Large intestine (tissue), 3 donors: Measurements from ENCODE around the gene ATP5IF1. TPM values are rescaled to one million over a fixed set of nuclear protein-coding genes. Genes with fewer than 3 reads are reported as not detected.

Experiments
- DNase-seq, 2 donors: peaks; one replicate each; pipeline versions ENCODE4 v3.0.0 to v3.0.0-alpha.2; 2013
- H3K27ac ChIP-seq: one replicate; pipeline ENCODE4 v1.5.1; 2013; ENCODE audit warnings: low read length
- H3K27me3 ChIP-seq: 2 replicates; pipeline ENCODE4 v1.6.1; 2013; ENCODE audit warnings: low read length; ENCODE audit not compliant: control insufficient read depth, insufficient read depth
- H3K36me3 ChIP-seq: 2 replicates; pipeline ENCODE4 v1.6.1; 2013; ENCODE audit warnings: low read length; ENCODE audit not compliant: control insufficient read depth, insufficient read depth
- H3K4me1 ChIP-seq: one replicate; pipeline ENCODE4 v1.6.1; 2013; ENCODE audit warnings: low read length; ENCODE audit not compliant: control insufficient read depth, insufficient read depth
- H3K4me3 ChIP-seq: one replicate; pipeline ENCODE4 v1.5.1; 2013; ENCODE audit warnings: low read length
- H3K9me3 ChIP-seq: one replicate; pipeline ENCODE4 v1.6.1; 2013; ENCODE audit warnings: mild to moderate bottlenecking, low read depth, low read length, moderate library complexity; ENCODE audit not compliant: control insufficient read depth
- WGBS: methylation state at CpG from one replicate; pipeline ENCODE4 v1.1.5; 2013; ENCODE audit warnings: low lambda C conversion rate; ENCODE audit not compliant: insufficient coverage; 5-methylcytosine and 5-hydroxymethylcytosine counted together
- polyA plus RNA-seq: library from polyadenylated mRNA; unstranded; fragments of 120-200 nt; gene quantifications from one replicate; pipeline ENCODE4 v1.2.1, GENCODE V29; 2013

ATP5IF1 gene
- polyA plus RNA-seq, 1 donor = 354 TPM

GRCh38 chr1:28259934-28260802, 24.2 kb downstream of the ATP5IF1 start:
- Histone ChIP-seq H3K4me3 (peak overlapping the region; percentile 100), H3K27ac (peak overlapping the region; percentile 89), H3K4me1 (peaks cover 23% of the 10 kb centered on the region), H3K9me3 (peaks cover 7% of the 10 kb centered on the region), H3K27me3 (no peaks in the 10 kb centered on the region), H3K36me3 (no peaks in the 10 kb centered on the region)
- no CpG with 5 or more reads among the region's 66 CpGs for WGBS
- DNase-seq = peak; percentile 54 to 72

DNA sequence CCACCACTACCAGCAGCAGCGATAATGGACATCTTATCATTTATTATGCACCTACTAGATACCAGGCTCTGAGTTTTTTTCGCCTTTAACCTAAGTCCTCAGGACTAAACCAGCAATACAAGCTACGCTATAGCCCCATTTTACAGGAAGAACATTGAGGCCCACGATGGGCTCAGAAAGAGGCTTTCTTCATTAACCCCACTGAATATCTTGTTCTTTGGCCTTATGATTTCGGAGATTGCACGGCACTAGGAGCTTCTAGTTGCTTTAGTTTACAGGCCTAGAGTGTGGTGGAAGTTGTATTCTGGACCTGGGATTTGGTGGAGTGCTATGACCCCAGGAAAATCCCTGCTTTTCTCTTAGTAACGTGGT, 24.9 kb downstream of the ATP5IF1 start:
- Histone ChIP-seq H3K27me3 (no peaks in the 10 kb centered on the region), H3K4me3 (peak overlapping the region; percentile 100), H3K27ac (peak overlapping the region; percentile 89), H3K4me1 (peaks cover 26% of the 10 kb centered on the region), H3K9me3 (peaks cover 7% of the 10 kb centered on the region), H3K36me3 (no peaks in the 10 kb centered on the region)
- DNase-seq = no peak
- no CpG with 5 or more reads among the region's 7 CpGs for WGBS

DNA sequence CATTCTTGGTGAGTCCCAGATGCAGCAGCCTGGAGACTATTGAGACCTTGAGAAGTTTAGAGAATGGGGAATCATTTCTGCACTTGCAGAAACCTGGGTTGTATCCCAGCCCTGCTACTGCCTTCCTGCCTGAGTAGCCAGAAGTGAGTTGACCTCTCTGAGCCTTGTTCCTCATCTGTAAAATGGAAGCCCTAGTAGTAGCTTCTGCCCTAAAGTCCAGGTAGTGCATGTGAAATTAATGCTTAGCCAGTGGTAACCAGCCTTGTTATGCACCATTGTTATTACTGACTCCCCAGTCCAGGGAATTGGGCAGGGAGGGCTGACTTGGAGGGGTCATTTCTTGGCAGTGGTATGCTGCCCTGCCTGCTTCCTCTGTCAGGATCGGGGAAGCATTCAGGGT, 29.0 kb downstream of the ATP5IF1 start:
- Histone ChIP-seq H3K27me3 (no peaks in the 10 kb centered on the region), H3K27ac (no peak overlapping the region), H3K4me1 (peaks cover 33% of the 10 kb centered on the region), H3K9me3 (peaks cover under 1% of the 10 kb centered on the region), H3K4me3 (no peak overlapping the region), H3K36me3 (no peaks in the 10 kb centered on the region)
- no CpG with 5 or more reads among the region's 1 CpG for WGBS
- no peak for DNase-seq

DNA sequence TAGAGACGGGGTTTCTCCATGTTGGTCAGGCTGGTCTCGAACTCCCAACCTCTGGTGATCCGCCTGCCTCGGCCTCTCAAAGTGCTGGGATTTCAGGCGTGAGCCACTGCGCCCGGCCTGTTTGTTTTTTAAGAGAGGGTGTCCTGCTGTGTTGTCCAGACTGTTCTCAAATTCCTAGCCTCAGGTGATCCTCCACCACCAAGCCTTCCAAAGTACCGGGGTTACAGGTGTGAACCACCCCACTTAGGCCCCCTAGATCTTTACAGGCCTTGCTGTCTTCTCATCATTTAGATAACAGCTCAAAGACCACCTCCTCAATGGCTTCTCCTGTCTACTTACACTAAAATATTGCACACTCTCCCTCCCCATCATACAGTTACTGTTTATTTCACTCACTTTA, 29.7 kb downstream of the ATP5IF1 start:
- no peak overlapping the region for H3K4me3 ChIP-seq
- DNase-seq = no peak
- peaks cover 33% of the 10 kb centered on the region for H3K4me1 ChIP-seq
- WGBS = 83% methylated on average over 2 of the region's 8 CpGs
- no peaks in the 10 kb centered on the region for H3K9me3 ChIP-seq
- H3K36me3 ChIP-seq = peaks cover under 1% of the 10 kb centered on the region
- H3K27ac ChIP-seq = no peak overlapping the region
- no peaks in the 10 kb centered on the region for H3K27me3 ChIP-seq

DNA sequence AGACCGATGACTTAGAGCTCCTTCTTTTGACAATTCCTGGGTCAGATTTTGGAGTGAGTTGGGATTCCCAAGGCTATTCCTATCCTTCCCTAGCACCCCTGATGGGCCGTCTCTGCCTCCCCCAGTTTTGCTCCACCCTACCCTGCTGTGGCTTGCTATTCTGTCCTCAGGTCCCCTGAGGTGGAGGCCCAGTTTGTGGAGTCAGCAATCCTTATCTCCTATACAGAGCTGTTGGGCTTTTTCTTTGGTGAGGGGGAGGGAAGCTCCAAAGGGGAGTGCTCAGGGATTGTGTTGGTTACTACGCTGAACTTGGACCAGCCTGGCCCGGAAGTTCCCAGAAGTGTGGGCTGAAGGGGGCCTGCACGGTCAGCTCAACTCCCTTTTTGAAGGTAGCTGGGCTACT, 31.0 kb downstream of the ATP5IF1 start:
- Histone ChIP-seq H3K4me1 (peaks cover 28% of the 10 kb centered on the region), H3K9me3 (no peaks in the 10 kb centered on the region), H3K27ac (peak overlapping the region; percentile 42), H3K4me3 (no peak overlapping the region), H3K36me3 (peaks cover 14% of the 10 kb centered on the region), H3K27me3 (no peaks in the 10 kb centered on the region)
- peak; percentile 62 to 82 for DNase-seq
- WGBS = no CpG with 5 or more reads among the region's 5 CpGs

- whole genome bisulfite sequencing = no CpG with 5 or more reads among the region's 2 CpGs
- Histone ChIP-seq H3K9me3 (no peaks in the 10 kb centered on the region), H3K4me1 (peaks cover 27% of the 10 kb centered on the region), H3K27ac (no peak overlapping the region), H3K36me3 (peaks cover 22% of the 10 kb centered on the region), H3K27me3 (no peaks in the 10 kb centered on the region), H3K4me3 (no peak overlapping the region)
- no peak for DNase-seq
Observed at GRCh38 chr1:28267633-28268032, 31.7 kb downstream of the ATP5IF1 start.

DNA sequence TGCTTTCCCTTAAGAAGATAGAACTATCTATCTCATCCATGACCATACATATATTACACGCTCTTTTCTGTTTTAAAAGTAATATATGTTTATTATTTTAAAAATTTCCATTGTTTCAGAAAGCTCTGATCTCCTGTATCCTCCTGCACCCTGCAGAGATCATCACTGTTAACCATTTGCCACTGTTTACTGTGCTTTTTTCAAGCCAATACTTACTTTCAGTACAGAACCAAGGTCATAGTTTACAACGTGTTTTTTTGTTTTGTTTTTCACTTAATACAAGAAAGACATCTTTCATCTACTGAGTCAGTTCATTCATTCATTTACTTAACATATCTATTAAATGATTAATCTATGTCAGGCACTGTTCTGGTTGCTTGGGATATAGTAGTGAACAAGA, 33.6 kb downstream of the ATP5IF1 start:
- Histone ChIP-seq H3K4me3 (no peak overlapping the region), H3K27me3 (no peaks in the 10 kb centered on the region), H3K36me3 (peaks cover 41% of the 10 kb centered on the region), H3K4me1 (peaks cover 18% of the 10 kb centered on the region), H3K27ac (no peak overlapping the region), H3K9me3 (no peaks in the 10 kb centered on the region)
- 46% methylated on average over 2 of the region's 2 CpGs for WGBS
- no peak for DNase-seq

GRCh38 chr1:28272215-28272852, 36.4 kb downstream of the ATP5IF1 start:
- WGBS = no CpG with 5 or more reads among the region's 20 CpGs
- Histone ChIP-seq H3K4me1 (peaks cover 3% of the 10 kb centered on the region), H3K4me3 (no peak overlapping the region), H3K27ac (no peak overlapping the region), H3K36me3 (peaks cover 56% of the 10 kb centered on the region), H3K27me3 (no peaks in the 10 kb centered on the region), H3K9me3 (no peaks in the 10 kb centered on the region)
- no peak for DNase-seq

DNA sequence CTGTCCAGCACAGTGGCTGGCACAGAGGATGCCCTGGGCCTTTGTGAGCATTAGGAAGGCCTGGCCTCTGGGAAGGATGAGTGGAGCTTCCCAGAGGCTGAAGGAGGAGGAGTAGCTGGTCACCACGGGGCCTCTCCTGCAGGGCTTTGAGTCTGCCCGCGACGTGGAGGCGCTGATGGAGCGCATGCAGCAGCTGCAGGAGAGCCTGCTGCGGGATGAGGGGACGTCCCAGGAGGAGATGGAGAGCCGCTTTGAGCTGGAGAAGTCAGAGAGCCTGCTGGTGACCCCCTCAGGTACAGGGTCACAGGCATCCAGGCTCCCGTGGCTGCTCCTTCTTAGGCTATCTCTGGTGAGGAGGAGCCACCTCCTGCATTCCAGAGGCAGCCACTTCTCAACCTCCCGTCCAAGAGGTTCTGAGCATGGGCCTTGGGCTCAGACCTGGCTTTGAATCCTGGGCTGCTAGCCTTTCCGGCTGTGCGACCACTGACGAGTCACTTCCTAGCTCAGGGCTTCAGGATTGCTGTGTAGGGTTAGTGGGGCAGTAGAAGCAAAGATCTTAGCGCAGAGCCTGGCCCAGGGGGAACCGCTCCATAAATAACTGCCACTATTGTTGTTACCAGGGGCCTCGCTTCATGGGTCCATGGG, 37.4 kb downstream of the ATP5IF1 start:
- Histone ChIP-seq H3K4me3 (no peak overlapping the region), H3K4me1 (no peaks in the 10 kb centered on the region), H3K9me3 (no peaks in the 10 kb centered on the region), H3K36me3 (peaks cover 65% of the 10 kb centered on the region), H3K27ac (no peak overlapping the region), H3K27me3 (no peaks in the 10 kb centered on the region)
- DNase-seq = no peak
- WGBS = no CpG with 5 or more reads among the region's 17 CpGs

DNA sequence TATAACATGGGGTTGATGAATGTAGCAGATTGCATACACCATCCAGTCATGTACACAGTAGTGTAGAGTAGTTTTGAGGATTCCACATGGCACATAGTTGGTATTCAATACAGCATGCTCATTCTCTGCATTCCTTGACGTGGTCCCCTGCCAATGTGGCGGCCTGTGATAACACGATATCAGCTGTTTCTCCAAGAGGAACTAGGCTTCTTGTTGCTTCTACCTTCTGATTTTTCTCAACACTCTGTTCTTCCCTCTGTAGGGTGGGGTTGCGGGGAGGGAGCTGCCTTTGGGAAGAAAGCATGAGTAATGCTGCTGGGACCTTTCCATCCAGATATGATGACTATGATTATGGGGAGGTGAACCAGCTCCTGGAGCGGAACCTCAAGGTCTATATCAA, 42.8 kb downstream of the ATP5IF1 start:
- Histone ChIP-seq H3K27me3 (no peaks in the 10 kb centered on the region), H3K27ac (no peak overlapping the region), H3K9me3 (no peaks in the 10 kb centered on the region), H3K4me1 (peaks cover 20% of the 10 kb centered on the region), H3K36me3 (peaks cover 75% of the 10 kb centered on the region), H3K4me3 (no peak overlapping the region)
- no CpG with 5 or more reads among the region's 5 CpGs for WGBS
- no peak for DNase-seq
